ENCODE results near the gene ZAR1L.

ZAR1L gene

GRCh38 chr13:32266130-32266529 is 49.0 kb downstream of the ZAR1L start:
- DNase-seq (ENCODE audit: low read depth): no peak
- no peak overlapping the region for H3K4me3 ChIP-seq (ENCODE audit: low read depth, low read length)
- no peak for TF ChIP-seq CTCF (IDR thresholded peaks at IDR 0.05; ENCODE audit: low read depth, low read length, missing control alignments)

GRCh38 chr13:32265726-32266125 is 49.4 kb downstream of the ZAR1L start:
- no peak overlapping the region for H3K4me3 ChIP-seq (ENCODE audit: low read depth, low read length)
- TF ChIP-seq CTCF (IDR thresholded peaks at IDR 0.05; ENCODE audit: low read depth, low read length, missing control alignments): no peak
- no peak for DNase-seq (ENCODE audit: low read depth)

GRCh38 chr13:32264407-32264806 is 50.8 kb downstream of the ZAR1L start:
- TF ChIP-seq CTCF (IDR thresholded peaks at IDR 0.05; ENCODE audit: low read depth, low read length, missing control alignments): no peak
- no peak for DNase-seq (ENCODE audit: low read depth)
- H3K4me3 ChIP-seq (ENCODE audit: low read depth, low read length): no peak overlapping the region

- TF ChIP-seq CTCF (IDR thresholded peaks at IDR 0.05; ENCODE audit: low read depth, low read length, missing control alignments): no peak
Observed at GRCh38 chr13:32262619-32263018, 52.5 kb downstream of the ZAR1L start.

DNA sequence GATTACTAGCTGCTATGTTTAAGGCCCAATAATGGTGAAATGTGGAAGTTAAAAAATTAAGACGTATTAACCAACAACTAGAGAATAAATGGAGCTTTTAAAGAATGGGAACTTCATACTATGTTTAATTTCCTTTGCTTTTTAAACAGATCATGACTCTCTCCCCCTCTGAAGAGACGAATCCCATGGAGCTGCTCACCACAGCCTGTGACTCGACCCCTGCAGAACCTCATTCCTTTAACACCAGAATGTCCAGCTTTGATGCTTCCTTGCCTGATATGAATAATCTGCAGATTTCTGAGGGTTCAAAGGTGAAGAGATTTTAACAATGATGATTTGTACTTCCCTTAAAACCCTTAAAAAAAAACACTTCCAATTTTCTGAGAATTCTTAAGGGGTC is 53.0 kb downstream of the ZAR1L start:
- H3K4me3 ChIP-seq (ENCODE audit: low read depth, low read length): no peak overlapping the region
- DNase-seq (ENCODE audit: low read depth): no peak
- no peak for TF ChIP-seq CTCF (IDR thresholded peaks at IDR 0.05; ENCODE audit: low read depth, low read length, missing control alignments)

More at GRCh38 chr13:32262619-32263018, 52.5 kb downstream of the ZAR1L start:
- no peak overlapping the region for H3K4me3 ChIP-seq (ENCODE audit: low read depth, low read length)
- DNase-seq (ENCODE audit: low read depth): no peak

DNA sequence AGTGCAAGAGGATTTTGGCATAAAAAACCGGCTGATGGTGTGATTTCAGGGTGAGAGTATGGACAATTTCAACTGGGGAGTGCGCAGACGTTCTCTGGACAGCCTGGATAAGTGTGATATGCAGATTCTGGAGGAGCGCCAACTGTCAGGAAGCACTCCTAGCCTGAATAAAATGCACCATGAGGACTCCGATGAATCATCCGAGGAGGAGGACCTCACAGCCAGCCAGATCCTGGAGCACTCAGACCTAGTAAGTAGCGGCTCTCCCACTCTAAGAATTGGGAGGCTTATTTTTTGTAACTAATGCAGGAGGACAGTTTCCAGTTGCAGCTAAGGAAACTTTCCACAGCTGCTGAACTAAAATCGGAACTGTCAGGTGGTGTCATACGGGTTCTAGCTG is 53.6 kb downstream of the ZAR1L start:
- no peak for TF ChIP-seq CTCF (IDR thresholded peaks at IDR 0.05; ENCODE audit: low read depth, low read length, missing control alignments)
- no peak for DNase-seq (ENCODE audit: low read depth)
- H3K4me3 ChIP-seq (ENCODE audit: low read depth, low read length): no peak overlapping the region

GRCh38 chr13:32259116-32259515 is 56.0 kb downstream of the ZAR1L start:
- no peak for DNase-seq (ENCODE audit: low read depth)
- peak; percentile 26 for TF ChIP-seq CTCF (IDR thresholded peaks at IDR 0.05; ENCODE audit: low read depth, low read length, missing control alignments)

More at GRCh38 chr13:32259116-32259515, 56.0 kb downstream of the ZAR1L start:
- H3K4me3 ChIP-seq (ENCODE audit: low read depth, low read length): no peak overlapping the region
